IPS-18a (cell line): Measurements from ENCODE around the gene TRIAP1.

Experiments used
- H3K27ac ChIP-seq: one replicate; pipeline ENCODE4 v1.5.1; 2013; ENCODE audit warnings: low read length
- H3K27me3 ChIP-seq: one replicate; pipeline ENCODE4 v1.6.1; 2013; ENCODE audit warnings: mild to moderate bottlenecking, low read length; ENCODE audit not compliant: control insufficient read depth, insufficient read depth
- H3K36me3 ChIP-seq: one replicate; pipeline ENCODE4 v1.6.1; 2013; ENCODE audit warnings: low read depth, low read length; ENCODE audit not compliant: control insufficient read depth
- H3K4me1 ChIP-seq: one replicate; pipeline ENCODE4 v1.6.1; 2013; ENCODE audit warnings: low read depth, low read length; ENCODE audit not compliant: control insufficient read depth
- H3K4me3 ChIP-seq: one replicate; pipeline ENCODE4 v1.5.1; 2013; ENCODE audit warnings: low read length
- H3K9ac ChIP-seq: one replicate; pipeline ENCODE4 v1.6.1; 2013; ENCODE audit warnings: mild to moderate bottlenecking, low read length, moderate library complexity
- H3K9me3 ChIP-seq: one replicate; pipeline ENCODE4 v1.6.1; 2013; ENCODE audit warnings: low read depth, low read length; ENCODE audit not compliant: control insufficient read depth

The TRIAP1 gene

DNA sequence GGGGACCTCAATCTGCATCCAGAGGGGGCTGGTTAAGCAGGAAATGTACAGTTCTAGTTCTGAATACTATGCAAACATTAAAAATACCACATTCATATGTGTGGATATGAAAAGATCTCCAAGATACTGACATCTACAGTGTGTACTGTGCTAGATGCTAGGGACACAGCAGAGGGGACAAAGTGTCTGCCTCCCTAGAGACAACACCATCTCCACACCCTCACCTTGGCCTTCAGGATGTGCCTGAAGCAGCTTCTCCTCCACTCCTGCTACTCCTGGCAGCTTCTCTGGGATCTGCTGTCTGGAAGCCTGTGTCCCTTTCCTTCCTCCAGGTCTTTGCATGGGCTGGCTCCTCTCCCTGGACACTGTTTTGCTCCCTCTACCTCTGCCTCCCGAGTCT, 34.0 kb upstream of the TRIAP1 start:
- H3K4me3 ChIP-seq = no peak overlapping the region
- H3K27ac ChIP-seq = no peak overlapping the region
- no peaks in the 10 kb centered on the region for H3K9me3 ChIP-seq
- H3K9ac ChIP-seq = no peak overlapping the region
- H3K4me1 ChIP-seq = no peaks in the 10 kb centered on the region
- no peaks in the 10 kb centered on the region for H3K27me3 ChIP-seq
- H3K36me3 ChIP-seq = no peaks in the 10 kb centered on the region

DNA sequence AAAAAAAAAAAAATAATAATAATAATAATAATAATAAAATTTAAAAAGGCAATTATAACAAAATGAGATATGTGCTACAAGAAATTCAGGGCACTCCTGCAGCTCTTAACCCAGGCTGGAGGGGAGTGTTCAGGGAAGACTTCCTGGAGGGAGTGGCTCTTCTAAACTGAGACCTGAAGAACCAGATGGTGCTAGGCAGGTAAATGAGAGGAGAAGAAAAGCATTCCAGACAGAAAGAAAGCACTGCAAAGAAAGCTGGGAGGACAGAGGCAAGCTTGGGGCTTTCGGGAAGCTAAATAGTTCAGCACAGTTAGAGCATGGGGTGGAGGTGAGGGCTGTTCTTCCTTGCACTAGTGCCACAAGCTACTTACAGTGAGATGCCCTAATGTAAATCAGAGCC, 33.3 kb upstream of the TRIAP1 start:
- Histone ChIP-seq H3K9me3 (no peaks in the 10 kb centered on the region), H3K36me3 (no peaks in the 10 kb centered on the region), H3K27ac (no peak overlapping the region), H3K4me1 (no peaks in the 10 kb centered on the region), H3K9ac (no peak overlapping the region), H3K4me3 (no peak overlapping the region), H3K27me3 (no peaks in the 10 kb centered on the region)

GRCh38 chr12:120475643-120476042, 29.5 kb upstream of the TRIAP1 start:
- Histone ChIP-seq H3K27ac (no peak overlapping the region), H3K27me3 (no peaks in the 10 kb centered on the region), H3K9ac (no peak overlapping the region), H3K36me3 (no peaks in the 10 kb centered on the region), H3K4me1 (no peaks in the 10 kb centered on the region), H3K9me3 (no peaks in the 10 kb centered on the region), H3K4me3 (no peak overlapping the region)

DNA sequence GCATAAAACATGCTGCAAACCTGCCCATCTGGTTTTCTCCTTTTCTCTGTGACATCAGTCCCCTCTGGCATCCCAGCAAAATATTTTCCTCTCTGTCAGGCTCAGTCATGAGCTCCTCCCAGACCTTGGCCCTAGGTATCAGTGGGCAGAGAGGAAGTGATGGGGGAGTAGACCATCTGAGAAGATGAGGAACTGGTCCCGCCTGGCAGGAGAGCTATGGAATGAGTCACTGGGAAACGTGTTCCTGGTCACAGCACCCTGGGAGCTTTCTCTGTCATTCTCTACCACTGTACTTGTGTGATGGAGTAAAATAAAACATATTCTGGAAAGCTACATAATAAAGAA, 28.4 kb upstream of the TRIAP1 start:
- no peaks in the 10 kb centered on the region for H3K27me3 ChIP-seq
- no peaks in the 10 kb centered on the region for H3K9me3 ChIP-seq
- no peaks in the 10 kb centered on the region for H3K36me3 ChIP-seq
- H3K4me1 ChIP-seq = no peaks in the 10 kb centered on the region
- H3K4me3 ChIP-seq = no peak overlapping the region
- H3K27ac ChIP-seq = no peak overlapping the region
- H3K9ac ChIP-seq = no peak overlapping the region

DNA sequence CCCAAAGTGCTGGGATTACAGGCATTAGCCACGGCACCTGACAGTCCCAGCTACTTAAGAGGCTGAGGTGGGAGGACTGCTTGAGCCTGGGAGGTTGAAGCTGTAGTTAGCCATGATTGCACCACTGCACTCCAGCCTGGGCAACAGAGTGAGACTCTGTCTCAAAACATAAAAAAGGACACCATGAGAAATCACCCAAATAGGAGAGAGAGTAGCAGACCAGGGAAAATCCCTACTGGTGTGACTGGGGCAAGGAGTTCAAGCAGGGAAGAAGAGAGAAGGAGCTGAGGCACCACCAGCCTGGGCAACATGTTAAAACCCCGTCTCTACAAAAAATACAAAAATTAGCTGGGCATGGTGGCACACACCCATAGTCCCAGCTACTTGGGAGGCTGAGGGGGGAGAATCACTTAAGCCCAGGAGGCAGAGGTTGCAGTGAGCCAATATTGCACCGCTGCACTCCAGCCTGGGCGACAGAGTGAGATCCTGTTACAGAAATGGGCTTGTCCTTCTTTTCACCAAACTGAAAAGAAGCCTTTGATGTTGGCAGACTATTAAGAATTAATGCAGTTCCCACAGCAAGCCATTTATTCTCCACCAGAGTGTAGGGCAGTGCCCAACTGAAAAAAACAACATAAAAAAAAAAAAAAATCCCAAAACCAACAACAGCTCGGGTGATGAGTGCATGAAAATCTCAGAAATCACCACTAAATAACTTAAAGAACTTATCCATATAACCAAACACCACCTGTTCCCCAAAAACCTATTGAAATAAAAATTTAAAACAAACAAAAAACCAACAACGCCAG, 27.8 kb upstream of the TRIAP1 start:
- Histone ChIP-seq H3K27ac (no peak overlapping the region), H3K9ac (no peak overlapping the region), H3K36me3 (no peaks in the 10 kb centered on the region), H3K27me3 (no peaks in the 10 kb centered on the region), H3K9me3 (no peaks in the 10 kb centered on the region), H3K4me1 (no peaks in the 10 kb centered on the region), H3K4me3 (no peak overlapping the region)

- no peak overlapping the region for H3K27ac ChIP-seq
- no peak overlapping the region for H3K9ac ChIP-seq
- no peaks in the 10 kb centered on the region for H3K4me1 ChIP-seq
These were observed 26.3 kb upstream of the TRIAP1 start for GRCh38 chr12:120472521-120472920.

GRCh38 chr12:120470150-120470784, 24.1 kb upstream of the TRIAP1 start:
- Histone ChIP-seq H3K27me3 (no peaks in the 10 kb centered on the region), H3K27ac (no peak overlapping the region), H3K4me3 (peak overlapping the region; percentile 69), H3K4me1 (no peaks in the 10 kb centered on the region), H3K36me3 (peaks cover 14% of the 10 kb centered on the region), H3K9me3 (no peaks in the 10 kb centered on the region), H3K9ac (peak overlapping the region; percentile 75)

More at GRCh38 chr12:120472521-120472920, 26.3 kb upstream of the TRIAP1 start:
- no peaks in the 10 kb centered on the region for H3K27me3 ChIP-seq
- no peak overlapping the region for H3K4me3 ChIP-seq
- H3K36me3 ChIP-seq = peaks cover 3% of the 10 kb centered on the region
- no peaks in the 10 kb centered on the region for H3K9me3 ChIP-seq

- H3K27ac ChIP-seq = peak within 1 kb of the TSS; percentile 54
- H3K27me3 ChIP-seq = no peaks in the 10 kb centered on the region
- H3K4me1 ChIP-seq = no peaks in the 10 kb centered on the region
- peaks cover 20% of the 10 kb centered on the region for H3K36me3 ChIP-seq
- H3K9ac ChIP-seq = peak within 1 kb of the TSS; percentile 75
- H3K9me3 ChIP-seq = no peaks in the 10 kb centered on the region
- H3K4me3 ChIP-seq = peak within 1 kb of the TSS; percentile 94
These were observed 23.4 kb upstream of the TRIAP1 start, which contains the start of gene SRSF9 for GRCh38 chr12:120469450-120470149. Gene SRSF9 (minus strand): TSS chr12:120469748. CDS start chr12:120469609, 139 bp downstream.

- Histone ChIP-seq H3K27ac (peak overlapping the region; percentile 54), H3K27me3 (no peaks in the 10 kb centered on the region), H3K36me3 (peaks cover 27% of the 10 kb centered on the region), H3K9me3 (no peaks in the 10 kb centered on the region), H3K4me1 (no peaks in the 10 kb centered on the region), H3K9ac (peak overlapping the region; percentile 75), H3K4me3 (peak overlapping the region; percentile 94)
These were observed 22.8 kb upstream of the TRIAP1 start for GRCh38 chr12:120468821-120469449.

- no peaks in the 10 kb centered on the region for H3K9me3 ChIP-seq
- H3K4me1 ChIP-seq = no peaks in the 10 kb centered on the region
- no peak overlapping the region for H3K27ac ChIP-seq
- peak overlapping the region; percentile 94 for H3K4me3 ChIP-seq
- no peaks in the 10 kb centered on the region for H3K27me3 ChIP-seq
- peak overlapping the region; percentile 75 for H3K9ac ChIP-seq
- H3K36me3 ChIP-seq = peaks cover 33% of the 10 kb centered on the region
These were observed 22.2 kb upstream of the TRIAP1 start for GRCh38 chr12:120468325-120468820.

- no peaks in the 10 kb centered on the region for H3K4me1 ChIP-seq
- H3K9me3 ChIP-seq = no peaks in the 10 kb centered on the region
- H3K27ac ChIP-seq = no peak overlapping the region
- no peak overlapping the region for H3K9ac ChIP-seq
- H3K4me3 ChIP-seq = no peak overlapping the region
- peaks cover 41% of the 10 kb centered on the region for H3K36me3 ChIP-seq
- no peaks in the 10 kb centered on the region for H3K27me3 ChIP-seq
These were observed 21.3 kb upstream of the TRIAP1 start for GRCh38 chr12:120467439-120467838.
